ENCODE measurements around the gene TRPV5. TPM values are rescaled to one million over a fixed set of nuclear protein-coding genes. Genes with fewer than 3 reads are reported as not detected.
A peak's percentile ranks its signal among the peaks of the same experiment; 100 is the strongest.
"Not testable (repeated sequence)": the region's sequence is repeated elsewhere in the genome, so short reads cannot be mapped to it uniquely, and the experiment has no call there.

TRPV5 gene
- polyA plus RNA-seq (2013, experiment 1 of 2): not detected
- not detected for polyA plus RNA-seq (2013, experiment 2 of 2)

- Histone ChIP-seq H3K27ac (ENCODE audit: low read depth, low read length) (no peak within 1 kb of the TSS), H3K27me3 (ENCODE audit: insufficient read depth, low read length) (no peaks in the 10 kb centered on the region), H3K9ac (ENCODE audit: low read depth, low read length) (no peak within 1 kb of the TSS), H3K36me3 (ENCODE audit: insufficient read depth, low read length) (no peaks in the 10 kb centered on the region), H3K4me1 (ENCODE audit: insufficient read depth, low read length) (no peaks in the 10 kb centered on the region), H3K4me3 (ENCODE audit: low read length) (no peak within 1 kb of the TSS), H3K9me3 (ENCODE audit: insufficient read depth, low read depth, low read length) (no peaks in the 10 kb centered on the region)
- 79% methylated on average over 4 of the region's 4 CpGs for WGBS
These were observed at the start of gene TRPV5 for GRCh38 chr7:142933624-142934023. TSS of gene TRPV5 (minus strand) at chr7:142933746. CDS start at chr7:142933459, 287 bp downstream.

GRCh38 chr7:142978402-142978801 is 44.9 kb upstream of the TRPV5 start:
- H3K4me1 ChIP-seq (ENCODE audit: insufficient read depth, low read length); H3K9ac ChIP-seq (ENCODE audit: low read depth, low read length); H3K27ac ChIP-seq (ENCODE audit: low read depth, low read length); H3K36me3 ChIP-seq (ENCODE audit: insufficient read depth, low read length); H3K9me3 ChIP-seq (ENCODE audit: insufficient read depth, low read depth, low read length); H3K4me3 ChIP-seq (ENCODE audit: low read length); H3K27me3 ChIP-seq (ENCODE audit: insufficient read depth, low read length): not testable (repeated sequence)
- 93% methylated on average over 4 of the region's 4 CpGs for WGBS

DNA sequence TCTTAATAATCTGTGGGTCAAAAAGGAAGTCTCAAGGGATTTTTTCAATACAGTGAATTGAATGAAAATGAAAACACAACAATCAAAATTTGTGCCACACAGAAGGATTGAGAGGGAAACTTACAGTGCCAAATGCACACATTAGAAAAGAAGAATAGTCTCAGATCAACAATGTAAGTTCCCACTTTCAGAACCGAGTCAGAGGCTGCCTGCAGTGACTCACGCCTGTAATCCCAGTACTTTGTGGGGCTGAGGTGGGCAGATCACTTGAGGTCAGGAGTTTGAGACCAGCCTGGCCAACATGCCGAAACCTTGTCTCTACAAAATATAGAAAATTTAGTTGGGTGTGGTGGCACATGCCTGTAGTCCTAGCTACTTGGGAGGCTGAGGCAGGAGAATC is 41.1 kb upstream of the TRPV5 start:
- Histone ChIP-seq H3K4me1 (ENCODE audit: insufficient read depth, low read length) (no peaks in the 10 kb centered on the region), H3K9me3 (ENCODE audit: insufficient read depth, low read depth, low read length) (peaks cover 4% of the 10 kb centered on the region; the same call in 1 of the 2 replicates), H3K27ac (ENCODE audit: low read depth, low read length) (no peak overlapping the region), H3K4me3 (ENCODE audit: low read length) (no peak overlapping the region), H3K36me3 (ENCODE audit: insufficient read depth, low read length) (no peaks in the 10 kb centered on the region), H3K9ac (ENCODE audit: low read depth, low read length) (no peak overlapping the region), H3K27me3 (ENCODE audit: insufficient read depth, low read length) (no peaks in the 10 kb centered on the region)
- 96% methylated on average over 3 of the region's 3 CpGs for WGBS

DNA sequence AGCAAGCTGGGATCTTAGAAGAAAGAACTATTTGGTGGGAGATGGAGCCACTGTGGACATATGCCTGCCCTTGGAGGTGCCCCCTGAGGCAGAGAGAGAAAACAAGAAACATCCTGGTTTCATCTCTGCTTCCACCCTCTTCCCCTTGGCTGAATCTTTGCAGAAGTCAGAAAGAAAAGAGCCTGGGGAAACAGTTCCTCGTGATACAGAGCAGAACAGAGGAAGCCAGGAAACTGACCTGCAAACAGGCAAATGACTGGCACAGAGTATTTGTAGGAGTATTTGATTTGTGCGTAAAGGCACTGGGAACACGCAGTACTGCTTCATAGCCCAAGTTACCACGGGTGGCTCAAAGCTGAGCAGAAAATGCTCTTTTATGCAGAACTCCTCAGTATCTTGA is 35.6 kb upstream of the TRPV5 start:
- Histone ChIP-seq H3K9ac (ENCODE audit: low read depth, low read length) (no peak overlapping the region), H3K4me1 (ENCODE audit: insufficient read depth, low read length) (no peaks in the 10 kb centered on the region), H3K36me3 (ENCODE audit: insufficient read depth, low read length) (no peaks in the 10 kb centered on the region), H3K27ac (ENCODE audit: low read depth, low read length) (no peak overlapping the region), H3K4me3 (ENCODE audit: low read length) (no peak overlapping the region), H3K9me3 (ENCODE audit: insufficient read depth, low read depth, low read length) (no peaks in the 10 kb centered on the region), H3K27me3 (ENCODE audit: insufficient read depth, low read length) (no peaks in the 10 kb centered on the region)
- WGBS: 90% methylated on average over 4 of the region's 4 CpGs

DNA sequence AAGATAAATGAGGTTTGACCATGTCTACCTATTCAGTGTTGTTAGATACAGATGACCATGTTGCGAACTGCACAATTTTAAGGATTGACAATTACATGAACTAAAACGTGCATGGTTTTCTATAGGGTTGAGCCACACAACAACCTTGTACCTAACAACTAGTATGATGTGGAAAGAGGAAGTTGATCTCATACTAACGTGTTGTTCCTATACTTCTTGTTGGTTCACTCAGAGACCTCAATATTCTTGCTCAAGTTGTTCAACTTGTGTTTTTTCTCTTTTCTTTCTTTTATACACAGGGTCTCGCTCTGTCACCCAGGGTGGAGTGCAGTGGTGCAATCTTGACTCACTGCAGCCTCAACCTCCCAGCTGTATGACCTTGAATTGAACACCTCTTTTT is 34.7 kb upstream of the TRPV5 start:
- WGBS: 93% methylated on average over 4 of the region's 4 CpGs
- Histone ChIP-seq H3K27ac (ENCODE audit: low read depth, low read length) (no peak overlapping the region), H3K4me3 (ENCODE audit: low read length) (no peak overlapping the region), H3K9ac (ENCODE audit: low read depth, low read length) (no peak overlapping the region), H3K36me3 (ENCODE audit: insufficient read depth, low read length) (no peaks in the 10 kb centered on the region), H3K27me3 (ENCODE audit: insufficient read depth, low read length) (no peaks in the 10 kb centered on the region), H3K9me3 (ENCODE audit: insufficient read depth, low read depth, low read length) (no peaks in the 10 kb centered on the region), H3K4me1 (ENCODE audit: insufficient read depth, low read length) (0 out of 2 replicates have a peak, but pooled peaks cover 1% of the 10 kb centered on the region)

- 88% methylated on average over 5 of the region's 6 CpGs for WGBS
- H3K9me3 ChIP-seq (ENCODE audit: insufficient read depth, low read depth, low read length): no peaks in the 10 kb centered on the region
- H3K27me3 ChIP-seq (ENCODE audit: insufficient read depth, low read length): no peaks in the 10 kb centered on the region
- H3K27ac ChIP-seq (ENCODE audit: low read depth, low read length): no peak overlapping the region
- H3K4me1 ChIP-seq (ENCODE audit: insufficient read depth, low read length): peaks cover 21% of the 10 kb centered on the region
- H3K36me3 ChIP-seq (ENCODE audit: insufficient read depth, low read length): no peaks in the 10 kb centered on the region
- H3K4me3 ChIP-seq (ENCODE audit: low read length): no peak overlapping the region
- no peak overlapping the region for H3K9ac ChIP-seq (ENCODE audit: low read depth, low read length)
These were observed 31.1 kb upstream of the TRPV5 start for GRCh38 chr7:142964502-142965246.

- H3K36me3 ChIP-seq (ENCODE audit: insufficient read depth, low read length): no peaks in the 10 kb centered on the region
- no peak overlapping the region for H3K4me3 ChIP-seq (ENCODE audit: low read length)
- H3K27me3 ChIP-seq (ENCODE audit: insufficient read depth, low read length): no peaks in the 10 kb centered on the region
- no peak overlapping the region for H3K27ac ChIP-seq (ENCODE audit: low read depth, low read length)
- no peak overlapping the region for H3K9ac ChIP-seq (ENCODE audit: low read depth, low read length)
- WGBS: 95% methylated on average over 2 of the region's 2 CpGs
- no peaks in the 10 kb centered on the region for H3K9me3 ChIP-seq (ENCODE audit: insufficient read depth, low read depth, low read length)
- H3K4me1 ChIP-seq (ENCODE audit: insufficient read depth, low read length): peaks cover 25% of the 10 kb centered on the region
These were observed 30.4 kb upstream of the TRPV5 start for GRCh38 chr7:142963993-142964392.

- Histone ChIP-seq H3K27ac (ENCODE audit: low read depth, low read length) (no peak overlapping the region), H3K9me3 (ENCODE audit: insufficient read depth, low read depth, low read length) (no peaks in the 10 kb centered on the region), H3K9ac (ENCODE audit: low read depth, low read length) (no peak overlapping the region), H3K4me3 (ENCODE audit: low read length) (no peak overlapping the region), H3K27me3 (ENCODE audit: insufficient read depth, low read length) (no peaks in the 10 kb centered on the region), H3K36me3 (ENCODE audit: insufficient read depth, low read length) (no peaks in the 10 kb centered on the region), H3K4me1 (ENCODE audit: insufficient read depth, low read length) (peaks cover 34% of the 10 kb centered on the region)
- WGBS: 29% methylated on average over 1 of the region's 1 CpG
These were observed 29.4 kb upstream of the TRPV5 start for GRCh38 chr7:142962991-142963390.

DNA sequence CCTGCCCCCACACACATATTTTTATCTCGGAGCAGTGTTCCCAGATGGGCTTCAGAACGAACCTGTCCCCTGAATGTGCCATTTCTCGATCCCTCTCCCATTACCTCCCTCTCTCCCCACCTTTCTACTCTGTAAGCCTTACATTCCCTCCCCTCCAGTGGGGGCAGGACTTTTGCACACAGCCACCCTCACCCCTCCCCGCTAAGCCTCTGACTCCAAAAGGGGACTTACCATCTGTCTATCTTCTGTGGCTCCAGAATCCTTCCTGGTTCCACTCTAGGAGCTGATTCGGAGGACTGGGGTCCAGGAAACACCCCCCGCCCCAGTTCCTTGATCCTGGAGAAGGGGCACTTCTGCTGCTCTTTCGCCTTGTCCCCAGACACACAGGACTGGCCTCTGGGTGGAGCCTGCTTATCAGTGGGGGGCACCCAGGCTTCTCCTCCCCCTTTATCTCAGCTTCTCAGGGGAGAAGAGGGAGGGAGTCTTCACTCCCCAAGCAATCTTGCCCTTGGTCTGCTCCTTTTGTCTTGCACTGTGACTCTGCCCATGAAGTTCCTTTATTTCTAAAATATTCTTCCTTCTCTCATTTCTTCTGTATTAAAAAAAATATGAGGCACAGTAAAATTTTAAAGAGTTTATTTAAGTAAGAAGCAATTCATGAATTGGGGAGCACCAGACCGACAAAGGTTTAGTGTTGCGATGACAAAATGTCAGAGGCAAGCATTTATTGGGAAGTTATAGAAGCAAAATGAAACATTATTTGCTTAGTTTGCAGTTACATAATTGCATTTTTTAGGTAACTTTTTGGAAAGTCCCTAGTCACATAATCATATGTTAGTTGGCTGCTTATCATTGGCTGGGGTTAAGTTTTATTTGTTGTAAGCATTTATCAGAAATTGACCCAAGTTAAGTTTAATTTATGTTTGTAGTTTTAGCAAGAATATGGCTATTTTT is 28.7 kb upstream of the TRPV5 start, which contains the start of gene KEL:
TSS of gene KEL (minus strand) at position 391 of the 954 bp plus-strand sequence. CDS start at position 234, 157 bp downstream.
- WGBS: 79% methylated on average over 9 of the region's 9 CpGs
- H3K27me3 ChIP-seq (ENCODE audit: insufficient read depth, low read length): no peaks in the 10 kb centered on the region
- peaks cover 41% of the 10 kb centered on the region for H3K4me1 ChIP-seq (ENCODE audit: insufficient read depth, low read length)
- 0 out of 2 replicates have a peak within 1 kb of the TSS, but pooled peaks have one; percentile 15 for H3K4me3 ChIP-seq (ENCODE audit: low read length)
- H3K27ac ChIP-seq (ENCODE audit: low read depth, low read length): no peak within 1 kb of the TSS
- H3K9me3 ChIP-seq (ENCODE audit: insufficient read depth, low read depth, low read length): no peaks in the 10 kb centered on the region
- no peaks in the 10 kb centered on the region for H3K36me3 ChIP-seq (ENCODE audit: insufficient read depth, low read length)
- H3K9ac ChIP-seq (ENCODE audit: low read depth, low read length): no peak within 1 kb of the TSS

- 88% methylated on average over 4 of the region's 4 CpGs for WGBS
- H3K27me3 ChIP-seq (ENCODE audit: insufficient read depth, low read length): no peaks in the 10 kb centered on the region
- peaks cover 48% of the 10 kb centered on the region for H3K4me1 ChIP-seq (ENCODE audit: insufficient read depth, low read length)
- H3K36me3 ChIP-seq (ENCODE audit: insufficient read depth, low read length): no peaks in the 10 kb centered on the region
- no peak overlapping the region for H3K27ac ChIP-seq (ENCODE audit: low read depth, low read length)
- H3K4me3 ChIP-seq (ENCODE audit: low read length): 0 out of 2 replicates have a peak overlapping the region, but pooled peaks have one; percentile 15
- no peaks in the 10 kb centered on the region for H3K9me3 ChIP-seq (ENCODE audit: insufficient read depth, low read depth, low read length)
- H3K9ac ChIP-seq (ENCODE audit: low read depth, low read length): no peak overlapping the region
These were observed 28.0 kb upstream of the TRPV5 start for GRCh38 chr7:142961595-142961972.

- peaks cover 49% of the 10 kb centered on the region for H3K4me1 ChIP-seq (ENCODE audit: insufficient read depth, low read length)
- 91% methylated on average over 5 of the region's 5 CpGs for WGBS
These were observed 27.5 kb upstream of the TRPV5 start for GRCh38 chr7:142960955-142961512.

More at GRCh38 chr7:142960955-142961512, 27.5 kb upstream of the TRPV5 start:
- H3K9me3 ChIP-seq (ENCODE audit: insufficient read depth, low read depth, low read length): 0 out of 2 replicates have a peak, but pooled peaks cover 1% of the 10 kb centered on the region
- H3K27ac ChIP-seq (ENCODE audit: low read depth, low read length): no peak overlapping the region
- H3K9ac ChIP-seq (ENCODE audit: low read depth, low read length): no peak overlapping the region
- no peaks in the 10 kb centered on the region for H3K36me3 ChIP-seq (ENCODE audit: insufficient read depth, low read length)
- H3K27me3 ChIP-seq (ENCODE audit: insufficient read depth, low read length): no peaks in the 10 kb centered on the region
- no peak overlapping the region for H3K4me3 ChIP-seq (ENCODE audit: low read length)
